GM04503 (cell line): ENCODE results near the gene PRMT1.
"Not testable (repeated sequence)": the region's sequence is repeated elsewhere in the genome, so short reads cannot be mapped to it uniquely, and the experiment has no call there.

Experiments
- DNase-seq: peaks from one replicate; pipeline ENCODE4 v3.0.0-alpha.2; 2012; ENCODE audit warnings: low read depth

Gene PRMT1

GRCh38 chr19:49677231-49677900 is at the start of gene PRMT1:
PRMT1 (plus strand) TSS chr19:49677271; CDS start chr19:49677281, 10 bp downstream.
- DNase-seq = no peak

GRCh38 chr19:49629659-49630058 is 47.4 kb upstream of the PRMT1 start:
- no peak for DNase-seq

- no peak for DNase-seq
Observed at GRCh38 chr19:49631014-49631588, 46.0 kb upstream of the PRMT1 start.

- DNase-seq = no peak
Observed at GRCh38 chr19:49631610-49632192, 45.4 kb upstream of the PRMT1 start.

GRCh38 chr19:49632576-49632975 is 44.5 kb upstream of the PRMT1 start:
- DNase-seq = no peak

- not testable (repeated sequence) for DNase-seq
Observed at GRCh38 chr19:49633273-49633672, 43.8 kb upstream of the PRMT1 start.

- DNase-seq = no peak
Observed at GRCh38 chr19:49635530-49636232, 41.4 kb upstream of the PRMT1 start.

- no peak for DNase-seq
Observed at GRCh38 chr19:49636233-49636932, 40.7 kb upstream of the PRMT1 start.

- DNase-seq = peak; percentile 47
Observed at GRCh38 chr19:49637821-49638738, 39.0 kb upstream of the PRMT1 start.

- no peak for DNase-seq
Observed at GRCh38 chr19:49639401-49640112, 37.5 kb upstream of the PRMT1 start.

- peak; percentile 99 for DNase-seq
Observed at GRCh38 chr19:49640113-49640898, 36.8 kb upstream of the PRMT1 start, which contains the start of gene RRAS. RRAS (minus strand) TSS chr19:49640143; CDS start chr19:49640098, 45 bp downstream.

- peak; percentile 93 for DNase-seq
Observed at GRCh38 chr19:49641688-49642491, 35.2 kb upstream of the PRMT1 start, which contains the start of gene SCAF1. SCAF1 (plus strand) TSS chr19:49642209; CDS start chr19:49645027, 2,818 bp downstream.

- DNase-seq = no peak
Observed at GRCh38 chr19:49642492-49643035, 34.5 kb upstream of the PRMT1 start.

- DNase-seq = no peak
Observed at GRCh38 chr19:49643466-49643865, 33.6 kb upstream of the PRMT1 start.

GRCh38 chr19:49645592-49645991 is 31.5 kb upstream of the PRMT1 start:
- no peak for DNase-seq

- no peak for DNase-seq
Observed at GRCh38 chr19:49645995-49646394, 31.1 kb upstream of the PRMT1 start.

GRCh38 chr19:49646586-49646985 is 30.5 kb upstream of the PRMT1 start:
- DNase-seq = no peak
